ENCODE measurements around the gene HMCN2.

The HMCN2 gene

GRCh38 chr9:130290291-130291181 lies 25.0 kb downstream of the HMCN2 start:
- DNase-seq: no peak

- no peak for DNase-seq
Observed at GRCh38 chr9:130291474-130291873, 25.9 kb downstream of the HMCN2 start.

DNA sequence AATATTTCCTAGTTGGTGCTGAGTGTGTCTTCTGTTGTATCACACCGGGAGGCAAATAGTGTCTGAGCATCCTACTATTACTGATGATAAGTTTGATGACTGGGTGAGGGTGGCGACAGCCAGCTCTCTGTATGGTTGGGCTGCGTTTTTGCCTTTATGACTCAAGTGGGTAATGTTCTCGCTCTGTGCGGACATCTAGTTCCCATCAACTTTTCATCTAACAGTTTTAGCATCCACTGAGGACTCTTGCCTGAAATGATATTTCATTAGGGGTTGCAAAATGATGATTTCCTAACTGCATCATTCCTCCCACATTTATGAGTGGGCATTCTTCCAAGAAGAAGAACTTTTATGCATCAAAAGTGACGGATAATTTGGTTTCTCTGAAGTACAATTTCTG lies 26.5 kb downstream of the HMCN2 start:
- no peak for DNase-seq

- no peak for DNase-seq
Observed at GRCh38 chr9:130294664-130295063, 29.1 kb downstream of the HMCN2 start.

GRCh38 chr9:130295431-130295830 lies 29.9 kb downstream of the HMCN2 start:
- no peak for DNase-seq

DNA sequence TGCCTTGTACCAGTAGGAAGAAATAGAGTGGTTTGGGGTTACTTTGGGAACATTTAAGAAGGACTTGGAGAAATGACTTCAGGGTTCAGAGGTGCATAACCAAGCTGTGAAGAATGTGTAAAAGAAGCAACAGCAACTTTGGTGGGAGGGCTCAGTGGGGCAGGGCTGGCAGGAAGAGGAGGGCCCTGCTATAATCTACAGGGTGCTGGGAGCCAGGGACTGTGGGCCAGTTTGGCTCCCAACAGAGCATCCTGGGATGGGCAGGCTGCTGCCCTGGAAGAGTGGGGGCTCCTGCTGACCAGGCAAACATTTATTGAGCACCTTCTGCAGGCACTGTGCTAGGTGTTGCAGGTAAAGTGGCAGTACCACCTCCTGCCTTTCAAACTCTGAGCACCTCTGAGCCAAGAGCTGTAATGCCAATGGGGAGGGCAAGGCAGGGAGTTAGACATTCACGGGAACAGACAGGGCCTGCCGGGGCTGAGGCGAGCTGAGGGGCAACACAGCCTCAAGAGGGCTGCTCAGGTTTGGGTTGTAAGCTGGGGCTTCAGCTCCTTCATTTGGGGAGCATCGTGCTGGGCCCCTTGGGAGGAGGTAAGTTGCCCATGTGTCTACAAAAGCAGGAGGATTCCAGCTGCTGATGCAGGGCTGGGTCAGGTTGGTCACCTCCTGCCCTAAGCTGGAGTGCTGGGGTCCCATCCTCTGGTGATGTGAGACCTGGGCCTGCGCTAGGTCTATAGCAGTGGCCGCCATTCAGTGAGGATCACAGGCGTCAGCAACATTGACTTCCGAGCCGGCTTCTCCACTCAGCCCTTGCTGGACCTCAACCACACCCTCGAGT lies 30.6 kb downstream of the HMCN2 start:
- DNase-seq: no peak

DNA sequence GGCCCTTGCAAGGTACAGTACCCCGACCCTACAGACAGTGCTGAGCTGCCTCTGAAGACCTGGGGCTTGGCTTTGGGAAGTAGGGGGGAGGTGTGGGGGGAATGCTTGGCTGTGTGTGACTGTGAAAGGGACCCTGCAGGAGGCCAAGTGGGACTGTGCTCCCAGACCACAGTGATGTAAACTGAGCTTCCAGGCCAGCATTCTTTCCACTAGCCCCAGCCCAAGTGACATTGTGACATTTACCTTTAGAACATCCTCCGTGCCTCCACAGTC lies 31.2 kb downstream of the HMCN2 start:
- no peak for DNase-seq

- DNase-seq: no peak
Observed at GRCh38 chr9:130297371-130297770, 31.8 kb downstream of the HMCN2 start.

DNA sequence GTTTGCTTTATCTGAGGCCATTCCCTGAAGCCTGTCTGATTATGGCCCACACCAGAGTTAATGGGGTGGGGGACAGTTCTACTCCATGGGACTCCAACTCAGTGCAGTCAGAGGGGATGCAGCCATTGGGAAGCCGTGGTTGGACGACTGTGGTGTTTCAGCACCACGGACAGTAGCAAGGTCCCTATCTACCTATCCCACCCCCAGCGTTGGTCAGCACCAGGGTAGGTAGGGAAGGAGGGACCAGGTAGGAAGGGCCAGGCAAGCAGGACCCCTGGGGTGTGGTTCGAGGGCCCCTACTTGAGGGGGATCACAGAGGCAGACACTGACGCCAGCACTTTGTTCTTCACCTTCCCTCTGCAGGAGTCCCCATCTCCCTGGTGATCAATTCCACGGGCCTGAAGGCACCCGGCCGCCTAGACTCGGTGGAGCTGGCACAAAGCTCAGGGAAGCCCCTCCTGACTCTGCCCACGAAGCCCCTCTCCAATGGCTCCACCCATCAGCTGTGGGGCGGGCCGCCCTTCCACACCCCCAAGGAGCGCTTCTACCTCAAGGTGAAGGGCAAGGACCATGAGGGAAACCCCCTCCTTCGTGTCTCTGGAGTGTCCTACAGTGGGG lies 33.2 kb downstream of the HMCN2 start:
- DNase-seq: no peak

- no peak for DNase-seq
Observed at GRCh38 chr9:130299785-130300615, 34.4 kb downstream of the HMCN2 start.

DNA sequence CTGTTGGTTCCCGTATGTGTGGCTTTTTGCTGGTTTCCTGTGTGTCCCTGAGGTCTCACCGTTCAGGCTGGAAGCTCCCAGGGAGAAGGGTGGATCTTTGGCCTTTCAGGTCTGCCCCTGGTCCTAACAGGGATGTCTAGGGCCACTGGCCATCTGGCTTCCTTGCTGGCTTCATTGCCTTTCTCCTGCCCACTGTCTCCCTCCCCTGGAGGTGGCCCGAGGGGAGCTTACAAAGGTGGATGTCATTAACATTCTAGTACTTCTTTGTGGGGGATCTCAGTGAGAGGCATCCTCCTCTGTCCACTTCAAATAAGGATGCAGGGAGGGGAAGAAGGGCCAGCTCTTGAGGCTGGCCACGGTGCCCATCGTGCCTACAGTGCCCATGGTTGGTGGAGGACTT lies 35.2 kb downstream of the HMCN2 start:
- no peak for DNase-seq

GRCh38 chr9:130301483-130302286 lies 36.1 kb downstream of the HMCN2 start:
- peak; percentile 76 for DNase-seq

DNA sequence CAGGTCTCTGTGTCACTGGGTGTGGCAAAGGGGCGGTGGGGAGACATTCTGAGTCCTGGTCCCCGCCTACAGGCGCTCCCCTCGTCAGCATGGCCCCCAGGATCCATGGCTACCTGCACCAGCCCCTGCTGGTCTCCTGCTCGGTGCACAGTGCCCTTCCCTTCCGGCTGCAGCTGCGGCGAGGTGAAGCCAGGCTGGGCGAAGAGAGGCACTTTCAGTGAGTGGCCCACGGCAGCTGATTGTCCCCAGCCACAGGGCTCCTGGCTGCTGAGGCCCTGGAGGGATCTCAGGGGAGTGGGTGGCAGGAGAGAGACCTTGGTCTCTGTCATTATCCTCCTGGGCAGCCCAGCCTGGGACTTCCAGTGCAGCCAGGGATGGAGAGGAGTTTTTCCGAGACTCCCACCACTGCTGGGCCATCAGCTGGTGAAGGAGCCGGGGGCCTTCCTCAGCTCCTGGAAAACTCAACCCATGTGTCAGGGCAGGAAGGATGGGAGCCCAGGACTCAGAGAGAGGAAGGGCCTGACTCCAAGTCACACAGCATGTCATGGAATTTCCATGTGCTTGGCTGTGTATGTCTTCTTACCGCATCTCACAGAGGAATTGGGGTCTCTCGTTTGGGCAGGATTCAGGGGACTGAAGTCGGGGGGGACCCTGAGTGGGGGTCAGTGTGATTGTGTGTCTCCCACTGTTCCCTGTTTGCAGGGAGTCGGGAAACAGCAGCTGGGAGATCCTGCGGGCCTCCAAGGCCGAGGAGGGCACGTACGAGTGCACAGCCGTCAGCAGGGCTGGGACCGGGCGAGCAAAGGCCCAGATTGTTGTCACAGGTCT lies 37.4 kb downstream of the HMCN2 start:
- DNase-seq: no peak

- no peak for DNase-seq
Observed at GRCh38 chr9:130303613-130304055, 38.1 kb downstream of the HMCN2 start.

DNA sequence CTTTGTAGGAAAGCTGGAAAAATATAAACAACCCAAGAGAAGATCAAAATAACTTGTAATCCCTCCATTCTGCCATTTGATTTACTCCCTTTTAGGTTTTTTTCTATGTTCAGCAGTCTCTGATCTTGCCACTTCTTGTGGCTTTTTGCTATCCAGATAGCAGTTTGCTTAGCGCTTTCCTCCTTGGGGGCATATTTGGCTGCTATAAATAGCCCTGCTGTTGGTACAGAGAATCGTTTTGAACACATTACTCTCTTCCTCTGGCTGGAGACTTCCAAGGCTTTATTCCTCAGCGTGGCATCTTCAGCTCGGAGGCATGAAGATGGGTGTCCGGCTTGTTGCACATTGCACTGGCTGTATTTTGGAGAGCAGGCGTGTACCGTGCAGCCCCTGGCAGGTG lies 38.6 kb downstream of the HMCN2 start:
- no peak for DNase-seq

DNA sequence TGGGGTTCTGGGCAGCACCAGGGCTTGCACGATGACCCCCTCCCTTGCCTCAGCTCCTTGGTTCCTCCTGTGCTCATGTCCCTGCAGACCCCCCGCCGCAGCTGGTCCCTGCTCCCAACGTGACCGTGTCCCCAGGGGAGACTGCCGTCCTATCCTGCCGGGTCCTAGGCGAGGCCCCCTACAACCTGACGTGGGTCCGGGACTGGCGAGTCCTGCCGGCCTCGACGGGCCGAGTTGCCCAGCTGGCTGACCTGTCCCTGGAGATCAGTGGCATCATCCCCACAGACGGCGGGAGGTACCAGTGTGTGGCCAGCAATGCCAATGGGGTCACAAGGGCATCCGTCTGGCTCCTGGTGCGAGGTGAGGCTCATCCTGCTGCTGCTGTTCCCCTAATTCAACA lies 39.1 kb downstream of the HMCN2 start:
- DNase-seq: no peak

- no peak for DNase-seq
Observed at GRCh38 chr9:130305381-130305780, 39.8 kb downstream of the HMCN2 start.

GRCh38 chr9:130306823-130307666 lies 41.5 kb downstream of the HMCN2 start:
- no peak for DNase-seq

- DNase-seq: no peak
Observed at GRCh38 chr9:130307667-130307943, 42.0 kb downstream of the HMCN2 start.

GRCh38 chr9:130308081-130308571 lies 42.6 kb downstream of the HMCN2 start:
- DNase-seq: no peak
